ENCODE measurements around the gene GOLGA7B.

GRCh38 chr10:97914171-97914836 is 64.7 kb downstream of the GOLGA7B start:
- no peak for TF ChIP-seq CTCF (IDR thresholded peaks at IDR 0.05 in 4 of 5, conservative IDR thresholded peaks at IDR 0.05 in 1 of 5)
- TF ChIP-seq POLR2A (IDR thresholded peaks at IDR 0.05): no peak
